GM12878 (cell line): ENCODE results near the gene MYL12A. TPM values are rescaled to one million over a fixed set of nuclear protein-coding genes. Genes with fewer than 3 reads are reported as not detected.

Source experiments
- ATAC-seq: fragments of 200-7000 bp; cut with Tn5 transposase; 3 replicates; pipeline ENCODE4 v1.9.1; 2020; ENCODE audit warnings: mild to moderate bottlenecking, moderate library complexity
- BruUV-seq: library from RNA; stranded (reverse); fragments of 400-500 nt; replicated peaks from 2 replicates; lab custom pipeline; 2021; lab: Mats Ljungman, UMichigan
- CTCF ChIA-PET: fragments of 300-600 bp; sonication (Branson Sonifier 250); formaldehyde crosslinking; extraction: SDS; loops from one replicate; lab custom pipeline; 2021; ENCODE audit warnings: inconsistent platforms; lab: Yijun Ruan, JAX
- POLR2A ChIA-PET: fragments of 350-600 bp; formaldehyde crosslinking; extraction: SDS; loops from one replicate; lab custom pipeline; 2021; ENCODE audit warnings: inconsistent platforms; lab: Charles Lee
- RAD21 ChIA-PET: fragments of 300-600 bp; sonication (Branson Sonifier 250); formaldehyde crosslinking; loops from one replicate; lab custom pipeline; 2023; ENCODE audit warnings: antibody characterized with exemption; ENCODE audit not compliant: unreplicated experiment; lab: Charles Lee
- SMC1A ChIA-PET: fragments of 300-600 bp; sonication (Branson Sonifier 250); formaldehyde crosslinking; loops from one replicate; lab custom pipeline; 2023; ENCODE audit not compliant: unreplicated experiment, uncharacterized antibody; lab: Charles Lee
- DNase-seq: peaks from one replicate; pipeline ENCODE4 v3.0.0-alpha.2; 2011; ENCODE audit warnings: low read depth, low spot score
- FAIRE-seq: peaks from 3 replicates; lab custom pipeline; 2011; peaks lifted over from hg19 to GRCh38; lab: Jason Lieb, UNC
- H2AFZ ChIP-seq: 2 replicates; pipeline ENCODE4 v1.6.0; 2011; ENCODE audit warnings: low read depth, low read length, control low read depth; ENCODE audit not compliant: control insufficient read depth
- H3K27ac ChIP-seq: 2 replicates; pipeline ENCODE4 v1.5.1; 2011; ENCODE audit warnings: control low read depth; ENCODE audit not compliant: control insufficient read depth, insufficient read depth
- H3K27me3 ChIP-seq, 2 experiments: replicated peaks in 1 of 2; 2 replicates each; pipeline versions ENCODE4 v1.6.0 to v1.6.1; 2011; ENCODE audit warnings: low read length in 1 of 2; ENCODE audit not compliant: control insufficient read depth in 2 of 2, insufficient read depth in 2 of 2
- H3K36me3 ChIP-seq, 2 experiments: 2 replicates each; pipeline ENCODE4 v1.5.1; 2011; ENCODE audit warnings: low read length in 1 of 2; ENCODE audit not compliant: control insufficient read depth in 2 of 2, insufficient read depth in 2 of 2
- H3K4me1 ChIP-seq: 2 replicates; pipeline ENCODE4 v1.6.1; 2011; ENCODE audit warnings: mild to moderate bottlenecking, low read length, moderate library complexity, mixed read lengths; ENCODE audit not compliant: control insufficient read depth, insufficient read depth
- H3K4me2 ChIP-seq: 2 replicates; pipeline ENCODE4 v1.6.0; 2011; ENCODE audit warnings: control low read depth; ENCODE audit not compliant: control insufficient read depth, insufficient read depth
- H3K4me3 ChIP-seq: fragments of 200-600 bp; sonication (generic); 2 replicates; pipeline ENCODE4 v1.5.1; 2016
- H3K79me2 ChIP-seq: 2 replicates; pipeline ENCODE4 v1.6.0; 2011; ENCODE audit warnings: low read length; ENCODE audit not compliant: control insufficient read depth, insufficient read depth
- H3K9ac ChIP-seq: 2 replicates; pipeline ENCODE4 v1.8.0; 2011; ENCODE audit warnings: low read length, control low read depth, mixed read lengths; ENCODE audit not compliant: control insufficient read depth, insufficient read depth
- H3K9me3 ChIP-seq: replicated peaks from 3 replicates; pipeline ENCODE4 v1.5.1; 2011; ENCODE audit warnings: mild to moderate bottlenecking, low read length; ENCODE audit not compliant: control insufficient read depth, insufficient read depth
- H4K20me1 ChIP-seq: 2 replicates; pipeline ENCODE4 v1.6.0; 2011; ENCODE audit not compliant: control insufficient read depth, insufficient read depth
- CHD2 ChIP-seq: IDR thresholded peaks from 2 replicates; pipeline ENCODE4 v1.6.1; 2011; ENCODE audit warnings: low read depth, low read length, improper control_type of control experiment, borderline replicate concordance
- CREB1 ChIP-seq: IDR thresholded peaks from 2 replicates; pipeline ENCODE4 v1.6.1; 2012; ENCODE audit warnings: low read depth, mild to moderate bottlenecking, inconsistent platforms
- CREM ChIP-seq: IDR thresholded peaks from 2 replicates; pipeline ENCODE4 v1.6.1; 2014; ENCODE audit warnings: antibody characterized with exemption, low read depth
- ETV6 ChIP-seq, 2 experiments: fragments of 450-650 bp in 1 of 2; IDR thresholded peaks in 1 of 2; conservative IDR thresholded peaks in 1 of 2; 2 replicates each; pipeline ENCODE4 v1.6.1; 2014; ENCODE audit warnings: antibody characterized with exemption in 1 of 2, borderline replicate concordance in 1 of 2, low read depth in 1 of 2, mild to moderate bottlenecking in 1 of 2, moderate library complexity in 1 of 2
- FOS ChIP-seq: IDR thresholded peaks from 3 replicates; pipeline ENCODE4 v1.6.1; 2011; ENCODE audit warnings: borderline replicate concordance; ENCODE audit not compliant: insufficient read length; ENCODE audit errors: extremely low read depth
- IKZF1 ChIP-seq: fragments of 450-650 bp; conservative IDR thresholded peaks from 2 replicates; pipeline ENCODE4 v1.6.1; 2017; ENCODE audit warnings: antibody characterized with exemption, mild to moderate bottlenecking
- NFYB ChIP-seq: IDR thresholded peaks from 2 replicates; pipeline ENCODE4 v1.6.1; 2011; ENCODE audit warnings: low read depth, mild to moderate bottlenecking, low read length, improper control_type of control experiment, moderate library complexity; ENCODE audit not compliant: insufficient read depth
- NR2C2 ChIP-seq: IDR thresholded peaks from 2 replicates; pipeline ENCODE4 v1.6.1; 2011; ENCODE audit warnings: borderline replicate concordance, low read depth; ENCODE audit not compliant: control insufficient read depth, insufficient read length
- PML ChIP-seq: IDR thresholded peaks from 2 replicates; pipeline ENCODE4 v1.6.1; 2012; ENCODE audit warnings: low read length, inconsistent platforms
- RELA ChIP-seq: fragments of 450-650 bp; IDR thresholded peaks from 2 replicates; pipeline ENCODE4 v1.8.0; 2014; ENCODE audit warnings: borderline replicate concordance; ENCODE audit not compliant: partially characterized antibody
- SMC3 ChIP-seq: IDR thresholded peaks from 2 replicates; pipeline ENCODE4 v1.6.1; 2011; ENCODE audit warnings: low read length, improper control_type of control experiment, borderline replicate concordance
- WRNIP1 ChIP-seq: IDR thresholded peaks from 2 replicates; pipeline ENCODE4 v1.6.1; 2011; ENCODE audit warnings: low read depth, low read length, improper control_type of control experiment, borderline replicate concordance
- ZNF384 ChIP-seq: IDR thresholded peaks from 2 replicates; pipeline ENCODE4 v1.6.1; 2012; ENCODE audit warnings: low read depth, mild to moderate bottlenecking, low read length, improper control_type of control experiment, borderline replicate concordance
- ZSCAN29 ChIP-seq: fragments of 450-650 bp; IDR thresholded peaks from 2 replicates; pipeline ENCODE4 v1.6.1; 2017; ENCODE audit warnings: mild to moderate bottlenecking, moderate library complexity
- ZZZ3 ChIP-seq: IDR thresholded peaks from 2 replicates; pipeline ENCODE4 v1.6.1; 2011; ENCODE audit warnings: low read depth; ENCODE audit not compliant: control insufficient read depth, insufficient read length
- WGBS: methylation state at CpG from one replicate; pipeline ENCODE4 v1.1.6; 2016; ENCODE audit warnings: low lambda C conversion rate; ENCODE audit not compliant: insufficient replicate concordance, insufficient coverage; ENCODE audit errors: missing lambda C conversion rate; 5-methylcytosine and 5-hydroxymethylcytosine counted together
- in situ Hi-C: fragments of 300-500 bp; cut with MboI; formaldehyde crosslinking; loops from 9 replicates; pipeline ENCODE4 v1.14.3; 2018; ENCODE audit warnings: mixed read lengths
- intact Hi-C: fragments of 100-400 bp; cut with micrococcal nuclease; formaldehyde crosslinking; loops from one replicate; pipeline ENCODE4 v1.14.2; 2022; ENCODE audit not compliant: unreplicated experiment
- polyA plus RNA-seq, 11 experiments: library from polyadenylated mRNA; depleted of rRNA in 4 of 11; unstranded in 6 of 11; stranded (reverse) in 5 of 11; fragments of >200 nt; fragmentation: Nextera tagmentation in 4 of 11; fragmentation: Illumina TruSeq in 1 of 11; extraction: Ambion mirVana in 4 of 11; extraction: Trizol in 1 of 11; gene quantifications; 1 replicate in 1 of 11; 2 replicates in 10 of 11; pipeline versions ENCODE4 v1.2.1 to v1.2.3, GENCODE V29; 2011 to 2016; ENCODE audit warnings: inconsistent platforms in 2 of 11, missing spikeins in 2 of 11, low read depth in 1 of 11
- total RNA-seq, 4 experiments: library from RNA; depleted of rRNA in 3 of 4; stranded (reverse); fragments of >200 nt in 3 of 4; fragmentation: Illumina TruSeq in 1 of 4; extraction: Trizol in 1 of 4; gene quantifications; 2 replicates each; pipeline versions ENCODE4 v1.2.1 to v1.2.3, GENCODE V29; 2013 to 2021

The MYL12A gene
- total and polyA plus RNA-seq, 10 of the 15 experiments (the other 5 are each of a cell fraction or from before 2014, with no cell fraction given) = 488 to 1,663 (median 924) TPM

GRCh38 chr18:3211236-3211992 is 36.2 kb upstream of the MYL12A start:
- WGBS = 75% methylated on average over 5 of the region's 5 CpGs

GRCh38 chr18:3212657-3213056 is 34.9 kb upstream of the MYL12A start:
- POLR2A ChIA-PET = no interaction called here
- SMC1A ChIA-PET = interaction anchor here (1.2 to 3.9 kb wide), 2 partner anchors 33 to 38 kb away, joined by 4 to 15 read pairs; no protein-coding TSS in a partner anchor
- H2AFZ ChIP-seq = no peak overlapping the region
- H3K4me2 ChIP-seq = no peak overlapping the region
- CTCF ChIA-PET = interaction anchor here (1.1 kb wide), 1 partner anchor 33 kb away, joined by 6 read pairs; no protein-coding TSS in a partner anchor
- FAIRE-seq = no peak
- no peak for ATAC-seq
- no peak overlapping the region for H3K27ac ChIP-seq
- no peaks in the 10 kb centered on the region for H3K27me3 ChIP-seq
- RAD21 ChIA-PET = no interaction called here
- TF ChIP-seq ETV6 (conservative IDR thresholded peaks at IDR 0.05 in 1 of 2, IDR thresholded peaks at IDR 0.05 in 1 of 2; ENCODE audit: borderline replicate concordance in 1 of 2, low read depth in 1 of 2) (no peak), ZSCAN29 (no peak), RELA (no peak), CREB1 (no peak), NR2C2 (no peak), FOS (no peak), NFYB (no peak), ZNF384 (no peak), IKZF1 (no peak), PML (no peak), ZZZ3 (no peak)
- no peak overlapping the region for H3K9ac ChIP-seq
- H4K20me1 ChIP-seq = no peaks in the 10 kb centered on the region
- H3K36me3 ChIP-seq = no peaks in the 10 kb centered on the region
- no peak for DNase-seq
- H3K4me1 ChIP-seq = no peaks in the 10 kb centered on the region
- in situ Hi-C loops (no loop called here), intact Hi-C loops (loop anchor here (5.0 kb wide), 1 partner anchor 60 kb away; no protein-coding TSS in a partner anchor)
- H3K9me3 ChIP-seq = no peaks in the 10 kb centered on the region
- H3K4me3 ChIP-seq = no peak overlapping the region
- BruUV-seq = no TSS peak
- no peaks in the 10 kb centered on the region for H3K79me2 ChIP-seq
- WGBS = 54% methylated on average over 4 of the region's 4 CpGs

More at GRCh38 chr18:3211236-3211992, 36.2 kb upstream of the MYL12A start:
- TF ChIP-seq SMC3 = no peak
- no peak for TF ChIP-seq CREM
- TF ChIP-seq WRNIP1 = no peak
- TF ChIP-seq CHD2 = no peak
- H3K27ac ChIP-seq = no peak overlapping the region
- in situ Hi-C loops (no loop called here), intact Hi-C loops (loop anchor here (5.0 kb wide), 1 partner anchor 59 kb away; no protein-coding TSS in a partner anchor)
- H3K79me2 ChIP-seq = no peaks in the 10 kb centered on the region
- no peaks in the 10 kb centered on the region for H3K36me3 ChIP-seq
- DNase-seq (no peak), FAIRE-seq (no peak), ATAC-seq (no peak)
- ChIA-PET POLR2A (no interaction called here), CTCF (interaction anchor here (0.9 to 4.0 kb wide), 6 partner anchors 11 to 148 kb away, joined by 3 to 16 read pairs (median 3); no protein-coding TSS in a partner anchor), SMC1A (interaction anchor here (1.0 to 3.9 kb wide), 6 partner anchors 9 to 64 kb away, joined by 3 to 15 read pairs (median 6); no protein-coding TSS in a partner anchor), RAD21 (interaction anchor here (1.7 to 2.6 kb wide), 2 partner anchors 33 to 35 kb away, joined by 4 to 10 read pairs; partner anchors contain the start of gene MYL12A)
- no peaks in the 10 kb centered on the region for H4K20me1 ChIP-seq
- no peaks in the 10 kb centered on the region for H3K9me3 ChIP-seq
- H3K9ac ChIP-seq = no peak overlapping the region
- H3K4me1 ChIP-seq = no peaks in the 10 kb centered on the region
- no peaks in the 10 kb centered on the region for H3K27me3 ChIP-seq
- H3K4me3 ChIP-seq = no peak overlapping the region
- no peak overlapping the region for H2AFZ ChIP-seq
- H3K4me2 ChIP-seq = no peak overlapping the region
- no TSS peak for BruUV-seq
